Colonic mucosa (tissue), 4 donors: ENCODE data around the gene MUC12. TPM values are rescaled to one million over a fixed set of nuclear protein-coding genes. Genes with fewer than 3 reads are reported as not detected.

Source experiments
- DNase-seq: peaks from one replicate; pipeline ENCODE4 v3.0.0-alpha.2; 2020
- H3K27ac ChIP-seq: fragments of 200-600 bp; one replicate; pipeline ENCODE4 v1.8.0; 2021
- H3K27me3 ChIP-seq: fragments of 200-600 bp; one replicate; pipeline ENCODE4 v1.8.0; 2021
- H3K36me3 ChIP-seq: fragments of 200-600 bp; one replicate; pipeline ENCODE4 v1.8.0; 2021
- H3K4me1 ChIP-seq: fragments of 200-600 bp; one replicate; pipeline ENCODE4 v1.8.0; 2021; ENCODE audit warnings: mild to moderate bottlenecking
- H3K4me3 ChIP-seq: fragments of 200-600 bp; one replicate; pipeline ENCODE4 v1.8.0; 2021
- H3K9ac ChIP-seq, 2 donors: one replicate each; pipeline ENCODE4 v1.7.0; 2013; ENCODE audit warnings: control low read depth in 2 of 2, low read depth in 2 of 2, low read length in 2 of 2
- H3K9me3 ChIP-seq: fragments of 200-600 bp; one replicate; pipeline ENCODE4 v1.8.0; 2021
- CTCF ChIP-seq: fragments of 200-600 bp; IDR thresholded peaks from one replicate; pipeline ENCODE4 v1.8.0; 2022; ENCODE audit warnings: antibody characterized with exemption, mild to moderate bottlenecking
- intact Hi-C: fragments of 100-400 bp; cut with DNase I; formaldehyde crosslinking; loops from one replicate; pipeline ENCODE4 v1.14.1; 2022
- total RNA-seq, 2 donors: library from RNA; stranded (reverse); fragmentation: NEBNext Ultra II Directional in 1 of 2; extraction: Animal tissue kit (Norgen Biotek cat#: 25700) in 1 of 2; gene quantifications; one replicate each; pipeline ENCODE4 v1.2.1, GENCODE V29; 2021
- donor health status: healthy.
- donor health status: DM: no; HTN: no; CAD: no.
- donor health status: DM: no; HTN: no; CAD: no.

The MUC12 gene
- total RNA-seq, 2 donors from 2014 or later, result 331 to 542 TPM

DNA sequence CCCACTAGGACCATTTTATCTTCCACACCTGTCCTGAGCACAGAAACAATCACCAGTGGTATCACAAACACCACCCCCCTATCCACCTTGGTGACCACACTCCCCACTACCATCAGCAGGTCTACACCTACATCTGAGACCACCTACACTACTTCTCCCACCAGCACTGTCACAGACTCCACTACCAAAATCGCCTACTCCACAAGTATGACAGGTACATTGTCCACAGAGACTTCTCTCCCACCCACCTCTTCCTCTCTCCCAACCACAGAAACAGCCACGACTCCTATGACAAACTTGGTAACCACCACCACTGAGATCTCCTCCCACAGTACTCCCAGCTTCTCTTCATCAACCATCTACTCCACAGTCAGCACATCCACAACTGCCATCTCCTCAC, 16.7 kb upstream of the MUC12 start:
- no peak for DNase-seq
- Histone ChIP-seq H3K9me3 (no peaks in the 10 kb centered on the region), H3K4me3 (no peak overlapping the region), H3K4me1 (no peaks in the 10 kb centered on the region), H3K36me3 (no peaks in the 10 kb centered on the region), H3K27ac (no peak overlapping the region), H3K27me3 (no peaks in the 10 kb centered on the region), H3K9ac (no peak overlapping the region)
- intact Hi-C loops, result no loop called here
- no peak for TF ChIP-seq CTCF

GRCh38 chr7:100957832-100958421, 11.4 kb upstream of the MUC12 start:
- H3K4me3 ChIP-seq, result no peak overlapping the region
- H3K36me3 ChIP-seq, result no peaks in the 10 kb centered on the region
- H3K9me3 ChIP-seq, result no peaks in the 10 kb centered on the region
- no peak overlapping the region for H3K9ac ChIP-seq
- no peaks in the 10 kb centered on the region for H3K27me3 ChIP-seq
- H3K27ac ChIP-seq, result no peak overlapping the region
- H3K4me1 ChIP-seq, result no peaks in the 10 kb centered on the region
- DNase-seq, result no peak
- no peak for TF ChIP-seq CTCF
- intact Hi-C loops, result no loop called here

DNA sequence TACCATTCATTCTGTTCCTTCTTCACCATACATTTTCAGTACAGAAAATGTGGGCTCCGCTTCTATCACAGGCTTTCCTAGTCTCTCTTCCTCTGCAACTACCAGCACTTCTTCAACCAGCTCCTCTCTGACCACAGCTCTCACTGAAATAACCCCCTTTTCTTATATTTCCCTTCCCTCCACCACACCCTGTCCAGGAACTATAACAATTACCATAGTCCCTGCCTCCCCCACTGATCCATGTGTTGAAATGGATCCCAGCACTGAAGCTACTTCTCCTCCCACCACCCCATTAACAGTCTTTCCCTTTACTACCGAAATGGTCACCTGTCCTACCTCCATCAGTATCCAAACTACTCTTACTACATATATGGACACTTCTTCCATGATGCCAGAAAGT, 9.5 kb upstream of the MUC12 start:
- Histone ChIP-seq H3K4me1 (no peaks in the 10 kb centered on the region), H3K9ac (no peak overlapping the region), H3K36me3 (no peaks in the 10 kb centered on the region), H3K4me3 (no peak overlapping the region), H3K9me3 (no peaks in the 10 kb centered on the region), H3K27ac (no peak overlapping the region), H3K27me3 (peaks cover 5% of the 10 kb centered on the region)
- no peak for TF ChIP-seq CTCF
- no peak for DNase-seq
- intact Hi-C loops, result no loop called here

DNA sequence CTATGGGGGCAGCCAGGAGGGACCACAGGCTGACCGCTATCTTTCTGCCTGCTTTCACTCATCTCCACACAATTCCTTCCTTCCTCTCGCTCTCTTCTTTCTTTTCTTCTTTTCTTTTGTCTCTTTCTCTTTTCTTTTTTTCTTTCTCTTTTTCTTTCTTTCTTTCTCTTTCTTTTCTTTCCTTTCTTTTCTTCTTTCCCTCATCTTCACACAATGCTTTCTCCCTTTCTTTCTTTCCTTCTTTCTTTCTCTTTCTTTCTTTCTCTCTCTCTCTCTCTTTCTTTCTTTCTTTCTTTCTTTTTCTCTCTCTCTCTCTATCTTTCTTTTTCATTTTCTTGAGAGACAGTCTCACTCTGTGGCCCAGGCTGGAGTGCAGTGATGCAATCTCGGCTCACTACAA, 6.8 kb upstream of the MUC12 start:
- Histone ChIP-seq H3K9me3 (no peaks in the 10 kb centered on the region), H3K27me3 (peaks cover 21% of the 10 kb centered on the region), H3K4me3 (no peak overlapping the region), H3K27ac (no peak overlapping the region), H3K9ac (no peak overlapping the region), H3K4me1 (no peaks in the 10 kb centered on the region), H3K36me3 (no peaks in the 10 kb centered on the region)
- intact Hi-C loops, result no loop called here
- DNase-seq, result no peak
- TF ChIP-seq CTCF, result no peak

GRCh38 chr7:100963386-100963785, 6.0 kb upstream of the MUC12 start:
- Histone ChIP-seq H3K9me3 (no peaks in the 10 kb centered on the region), H3K27me3 (peaks cover 21% of the 10 kb centered on the region), H3K9ac (no peak overlapping the region), H3K4me1 (no peaks in the 10 kb centered on the region), H3K27ac (no peak overlapping the region), H3K36me3 (no peaks in the 10 kb centered on the region), H3K4me3 (no peak overlapping the region)
- no peak for DNase-seq
- TF ChIP-seq CTCF, result no peak
- intact Hi-C loops, result no loop called here
